Adipose tissue (tissue), 3 donors: Measurements from ENCODE around the gene RND1. TPM values are rescaled to one million over a fixed set of nuclear protein-coding genes. Genes with fewer than 3 reads are reported as not detected.

Experiments
- H3K27ac ChIP-seq: one replicate; pipeline ENCODE4 v1.5.1; 2013; ENCODE audit warnings: low read depth, low read length
- WGBS, 3 donors: extraction: QIAGEN DNeasy Blood & Tissue Kit; methylation state at CpG; one replicate each; pipeline ENCODE4 v1.1.7; 2013; 5-methylcytosine and 5-hydroxymethylcytosine counted together
- polyA plus RNA-seq, 3 donors: library from polyadenylated mRNA; stranded (reverse); fragments of 200-250 nt; gene quantifications; one replicate each; pipeline ENCODE4 v1.2.3, GENCODE V29; 2013
- donor health status: healthy with polysubstance abuse.
- donor health status: Bipolar disorder and iron deficiency.
- donor health status: healthy.

RND1 gene
- polyA plus RNA-seq, 3 donors = 2.1 to 12.4 (median 9.0) TPM

DNA sequence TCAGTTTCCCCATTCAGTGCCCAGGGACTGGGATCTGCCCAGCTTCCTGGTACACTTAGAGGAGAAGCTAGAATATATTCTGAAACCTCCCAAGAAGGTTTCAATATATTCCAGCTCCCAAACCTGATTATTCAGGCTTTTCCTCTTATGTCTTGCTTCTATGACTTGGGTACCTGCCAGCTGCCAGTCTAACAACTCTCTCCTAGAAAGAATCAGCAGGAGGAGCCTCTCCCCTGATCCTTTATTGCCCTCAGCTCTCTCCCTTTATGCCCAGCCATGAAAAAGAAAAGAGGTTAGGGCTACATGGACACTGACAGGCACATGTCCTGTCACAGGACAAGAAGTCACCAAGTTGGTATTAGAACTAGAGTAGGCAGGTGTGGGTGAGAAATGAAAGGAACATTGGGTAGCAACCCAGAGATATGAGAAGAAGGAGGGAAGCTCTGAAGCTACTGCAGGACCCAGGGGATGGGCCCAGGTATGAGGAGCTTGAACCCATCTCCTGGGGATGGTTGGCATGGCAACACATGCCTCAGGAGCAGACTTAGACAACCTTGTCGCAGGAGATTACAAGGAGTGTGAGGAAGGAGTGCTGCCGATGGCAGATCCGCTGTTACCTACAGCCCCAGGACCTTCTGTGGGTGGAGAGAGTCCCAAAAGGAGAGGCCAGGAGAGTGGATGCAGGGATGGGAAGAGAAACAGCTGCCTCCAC is 49.4 kb downstream of the RND1 start:
- H3K27ac ChIP-seq = no peak overlapping the region
- WGBS, 3 donors = 92 to 97% (median 93%) methylated on average over 3 of the region's 3 CpGs

DNA sequence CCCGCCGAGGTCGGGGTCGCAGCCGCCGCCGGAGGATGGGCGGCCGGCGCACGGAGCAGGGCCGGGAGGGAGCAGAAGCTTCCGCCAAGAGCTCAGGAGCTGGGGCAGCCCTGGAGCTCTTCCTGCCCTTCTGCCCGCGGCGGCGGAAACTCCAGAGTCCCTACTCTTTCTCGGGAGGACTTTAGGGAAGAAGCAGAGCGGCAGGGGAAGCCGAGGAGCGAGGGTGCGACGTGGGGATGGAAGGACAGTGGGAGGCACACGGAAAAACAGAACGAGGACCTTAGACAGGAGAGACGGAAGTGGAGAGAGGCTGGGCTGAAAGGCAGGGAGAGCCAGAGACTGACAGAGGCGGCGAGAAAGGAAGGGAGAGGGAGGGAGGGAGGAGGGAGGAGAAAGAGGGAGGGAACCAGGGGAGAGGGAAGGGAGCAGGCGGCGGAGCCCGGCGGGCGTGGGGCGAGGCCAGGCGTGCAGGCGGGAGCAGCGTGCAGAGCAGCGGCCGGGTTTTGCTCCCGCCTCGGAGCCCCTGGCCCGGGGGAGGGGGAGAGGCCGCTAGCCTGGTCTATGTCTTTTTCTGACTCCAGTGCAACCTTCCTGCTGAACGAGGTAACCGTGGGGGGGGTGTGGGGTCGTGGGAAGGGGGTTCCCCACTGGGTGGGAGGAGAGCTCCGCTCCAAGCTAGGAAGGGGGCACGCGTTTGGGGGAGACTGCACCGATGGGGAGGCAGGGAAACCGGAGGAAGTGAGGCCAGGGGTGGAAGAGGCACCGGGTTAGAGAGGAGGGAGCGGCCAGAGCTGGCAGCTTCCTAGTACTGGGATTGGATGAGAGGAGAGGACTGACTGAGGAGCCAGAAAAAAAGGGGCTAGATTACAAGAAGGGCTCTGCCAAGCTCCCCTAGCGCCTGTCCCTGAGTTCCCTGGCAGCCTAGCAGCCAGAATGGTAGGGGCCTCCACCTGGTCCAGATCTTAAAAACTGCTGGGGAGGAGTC is 50.3 kb downstream of the RND1 start:
- no peak overlapping the region for H3K27ac ChIP-seq
- 1 to 2% (median 1%) methylated on average over 42 to 54 of the region's 54 CpGs for WGBS, 3 donors

DNA sequence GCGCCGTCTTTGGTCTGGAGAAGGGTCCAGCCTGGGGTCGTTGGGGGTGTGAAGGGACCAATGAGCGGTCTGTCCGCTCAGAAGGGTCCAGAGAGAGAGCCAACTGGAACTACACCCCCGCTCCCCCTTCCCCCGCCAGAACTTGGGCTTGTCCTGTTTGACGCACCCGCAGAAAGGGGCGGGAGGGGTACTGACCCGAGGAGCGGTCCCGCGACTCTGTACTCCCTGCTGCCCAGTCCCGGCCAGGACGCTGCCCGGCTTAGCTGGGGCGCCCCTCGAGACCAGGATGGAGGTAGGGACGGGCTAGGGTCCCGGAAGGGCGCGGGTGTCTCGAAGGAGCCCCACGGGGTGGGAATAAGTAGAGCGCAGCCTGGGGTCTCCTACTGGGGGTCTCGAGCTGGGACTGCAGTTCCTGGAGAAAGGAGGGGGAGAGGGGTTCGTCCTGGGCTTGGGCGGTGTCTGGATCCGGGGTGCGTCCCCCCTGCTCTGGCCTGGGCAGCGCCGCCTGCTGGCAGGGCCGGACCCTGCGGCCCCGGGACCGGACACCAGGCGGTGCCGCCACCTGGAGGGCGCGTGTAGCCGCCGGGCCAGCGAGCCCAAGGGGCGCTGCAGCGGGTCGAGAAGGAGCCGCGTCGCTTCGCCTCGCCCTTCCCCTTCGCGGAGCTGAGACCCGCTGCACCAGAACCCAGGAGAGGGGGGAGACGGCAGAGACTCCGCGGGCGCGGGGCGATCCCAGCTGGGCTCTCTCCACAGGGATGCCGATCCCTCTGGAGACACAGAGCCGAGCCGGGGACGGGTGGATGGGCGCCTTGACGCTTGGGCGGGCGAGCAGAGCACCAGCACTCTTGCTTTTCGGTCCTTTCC is 51.2 kb downstream of the RND1 start:
- H3K27ac ChIP-seq = no peak overlapping the region
- WGBS, 3 donors = 0 to 1% (median 0%) methylated on average over 61 to 69 of the region's 70 CpGs

DNA sequence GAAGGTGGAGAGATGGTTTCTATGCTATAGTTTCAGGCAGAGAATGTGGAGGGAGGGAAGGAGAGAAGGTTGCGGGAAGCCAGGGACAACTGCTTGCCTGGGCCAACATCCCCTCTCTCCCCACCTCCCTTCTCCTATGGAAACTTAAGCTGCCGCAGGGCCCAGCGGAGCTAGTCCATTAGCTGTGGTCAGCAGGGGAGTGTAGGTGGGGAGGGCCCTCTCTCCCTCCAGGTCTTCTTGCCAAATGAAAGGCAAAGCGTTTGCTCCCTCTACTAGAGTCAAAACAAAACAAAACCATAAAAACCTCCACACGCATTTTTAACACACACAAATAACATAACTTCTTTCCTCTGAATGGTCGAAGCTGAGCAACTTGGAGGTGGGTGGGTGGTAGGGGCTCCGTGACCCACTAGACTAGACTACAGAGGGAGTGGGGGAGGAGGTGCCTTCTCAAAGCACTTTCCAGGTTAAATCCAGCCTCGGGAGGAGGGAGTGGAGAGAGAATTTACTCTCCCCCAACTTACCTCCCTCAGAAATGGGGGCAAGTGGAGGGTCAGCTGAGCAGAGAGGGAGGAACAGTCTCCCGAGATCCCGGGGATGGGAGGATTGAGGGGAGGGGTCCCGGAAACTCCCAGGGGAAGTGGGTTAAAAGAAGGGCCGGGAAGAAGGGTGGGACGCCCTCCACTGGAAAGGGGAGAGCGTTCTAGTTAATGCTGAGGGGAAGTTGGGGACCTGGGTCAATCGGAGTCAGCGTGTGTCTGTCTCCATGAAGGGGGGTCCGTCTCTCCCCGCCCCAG is 52.0 kb downstream of the RND1 start:
- H3K27ac ChIP-seq = no peak overlapping the region
- 23 to 33% (median 25%) methylated on average over 18 of the region's 18 CpGs for WGBS, 3 donors

DNA sequence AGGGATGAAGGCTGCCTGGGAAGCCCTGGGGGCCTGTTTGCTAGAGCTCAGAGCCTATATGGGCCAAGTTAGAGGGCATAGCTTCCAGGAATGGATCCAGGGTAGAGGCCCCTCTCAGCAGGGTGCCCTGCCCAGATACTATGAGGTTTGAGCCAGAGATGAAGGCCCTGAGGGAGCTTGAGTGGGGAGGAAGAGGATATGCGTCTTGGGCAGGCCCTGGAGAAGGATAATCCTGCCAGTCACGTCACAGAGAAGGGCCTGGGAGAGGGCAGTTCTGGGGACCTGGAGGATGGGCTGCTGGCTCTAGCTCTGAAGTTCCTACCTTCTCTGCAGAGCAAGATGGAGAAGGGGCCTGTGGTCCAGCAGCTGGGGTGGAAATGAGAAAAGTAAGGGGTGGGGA is 53.3 kb downstream of the RND1 start:
- H3K27ac ChIP-seq = no peak overlapping the region
- 58 to 87% (median 60%) methylated on average over 2 of the region's 2 CpGs for WGBS, 3 donors

DNA sequence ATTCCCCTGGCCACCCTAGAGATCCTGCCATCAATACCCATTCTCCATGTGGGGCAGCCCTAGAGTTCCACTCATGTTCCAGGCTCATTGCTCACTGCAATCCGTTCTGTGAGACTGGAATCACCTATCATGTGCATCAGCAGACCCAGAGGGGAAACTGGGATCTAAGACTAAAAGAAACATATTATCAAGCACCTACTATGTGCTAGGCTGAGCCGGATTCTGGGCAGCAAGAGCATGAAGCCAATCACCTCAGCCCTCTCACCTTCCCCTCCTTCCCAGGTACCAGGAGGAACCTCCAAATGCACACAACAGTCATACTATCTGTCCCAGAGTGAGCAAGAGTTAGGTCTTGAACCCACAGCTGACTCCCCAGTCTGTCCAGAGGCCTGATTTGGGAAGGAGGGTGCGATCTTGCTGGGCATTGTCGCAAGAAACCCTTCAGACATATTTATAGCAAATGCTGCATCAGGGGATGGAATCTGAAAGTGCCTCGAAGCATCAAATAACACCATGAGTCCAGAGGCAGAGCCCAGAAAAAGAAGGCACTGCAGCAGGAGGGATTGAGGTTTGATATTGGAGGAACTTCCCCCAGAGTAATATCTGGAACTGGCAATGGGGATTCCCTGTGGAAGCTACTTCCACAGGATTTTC is 54.1 kb downstream of the RND1 start:
- H3K27ac ChIP-seq = no peak overlapping the region
- WGBS, 3 donors = 78 to 88% (median 79%) methylated on average over 5 of the region's 5 CpGs

DNA sequence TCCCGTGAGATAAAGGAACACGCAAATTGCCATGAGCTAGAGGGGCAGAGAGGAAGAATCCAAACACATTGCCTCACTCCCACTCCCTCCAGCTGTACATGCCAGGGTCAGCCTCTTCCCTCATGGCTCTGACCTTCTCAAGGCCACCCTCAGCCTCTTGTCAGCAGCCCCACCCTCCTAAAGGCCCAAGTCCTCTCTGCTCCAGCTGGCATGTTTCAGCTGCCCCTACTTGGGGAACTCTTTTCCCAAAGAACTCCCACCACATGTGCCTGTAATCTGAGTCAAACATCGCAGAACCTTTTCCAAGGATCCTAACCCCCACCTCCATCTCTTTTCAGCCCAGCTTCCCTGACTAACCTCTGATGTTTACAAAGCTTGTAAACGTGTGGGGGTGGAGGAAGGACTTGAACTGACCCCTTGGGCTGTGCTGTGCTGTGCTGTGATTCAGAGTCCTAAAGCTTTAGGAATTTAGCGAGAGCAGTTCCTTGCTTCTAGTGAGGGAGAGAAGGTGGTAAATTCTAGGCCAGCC is 54.7 kb downstream of the RND1 start:
- no peak overlapping the region for H3K27ac ChIP-seq
- WGBS, 3 donors = 47 to 62% (median 48%) methylated on average over 5 of the region's 5 CpGs

DNA sequence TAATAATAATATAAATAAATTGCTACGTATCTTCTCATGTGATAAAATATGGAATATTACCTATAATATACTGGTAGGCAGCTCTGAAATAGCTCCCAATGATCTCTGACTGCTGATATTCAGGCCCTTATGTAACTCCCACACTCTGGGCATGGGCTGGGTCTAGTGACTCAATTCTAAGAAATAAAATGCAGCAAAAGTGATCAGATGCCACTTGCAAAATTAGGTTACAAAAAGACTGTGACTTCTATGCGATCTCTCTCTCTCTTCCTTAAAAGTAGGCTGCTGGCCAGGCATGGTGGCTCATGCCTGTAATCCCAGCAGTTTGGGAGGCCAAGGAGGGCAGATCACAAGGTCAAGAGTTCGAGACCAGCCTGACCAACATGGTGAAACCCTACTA is 57.7 kb downstream of the RND1 start:
- H3K27ac ChIP-seq = no peak overlapping the region
- 89 to 92% (median 91%) methylated on average over 3 of the region's 3 CpGs for WGBS, 3 donors

Other genes with a start within 250 kb of the RND1 start
- 10 to 100 TPM; 14.5 to 20.6 (median 15.0) TPM for gene KANSL2, start 183.6 kb downstream of the RND1 start, polyA plus RNA-seq
- 1 to 10 TPM; 4.6 to 8.0 (median 5.4) TPM for gene CCNT1, start 149.2 kb downstream of the RND1 start, polyA plus RNA-seq
- 10 to 100 TPM; 17.9 to 62.3 (median 28.0) TPM for gene ADCY6, start 76.8 kb downstream of the RND1 start, polyA plus RNA-seq
- gene CACNB3, start 47.4 kb downstream of the RND1 start, polyA plus RNA-seq = 10 to 100 TPM in 1 of 3 donors, 1 to 10 TPM in 2; 3.1 to 16.6 (median 6.9) TPM
- 10 to 100 TPM; 33.2 to 42.7 (median 33.4) TPM for gene DDX23, start 13.7 kb downstream of the RND1 start, polyA plus RNA-seq
- gene FKBP11, start 59.6 kb upstream of the RND1 start, polyA plus RNA-seq = 100 to 1,000 TPM in 1 of 3 donors, 10 to 100 TPM in 2; 30.5 to 156 (median 45.0) TPM
- gene ARF3, start 91.6 kb upstream of the RND1 start, polyA plus RNA-seq = 10 to 100 TPM; 26.8 to 73.8 (median 68.1) TPM
- gene WNT10B, start 105.9 kb upstream of the RND1 start, polyA plus RNA-seq = 1 to 10 TPM in 1 of 3 donors, under 1 TPM in 2; 0.17 to 1.9 (median 0.70) TPM
- not detected for gene WNT1, start 112.5 kb upstream of the RND1 start, polyA plus RNA-seq
- gene DDN, start 133.5 kb upstream of the RND1 start, polyA plus RNA-seq = under 1 TPM in 2 of 3 donors, not detected in 1; 0.10 to 0.12 TPM
- 10 to 100 TPM; 33.6 to 59.4 (median 54.5) TPM for gene PRKAG1, start 152.9 kb upstream of the RND1 start, polyA plus RNA-seq
- 10 to 100 TPM; 12.6 to 41.6 (median 23.4) TPM for gene KMT2D, start 194.9 kb upstream of the RND1 start, polyA plus RNA-seq
- 1 to 10 TPM in 1 of 3 donors, under 1 TPM in 2; 0.53 to 2.6 (median 0.55) TPM for gene RHEBL1, start 204.1 kb upstream of the RND1 start, polyA plus RNA-seq
- 1 to 10 TPM in 2 of 3 donors, under 1 TPM in 1; 0.22 to 1.8 (median 1.5) TPM for gene DHH, start 228.9 kb upstream of the RND1 start, polyA plus RNA-seq
- gene LMBR1L, start 245.0 kb upstream of the RND1 start, polyA plus RNA-seq = 10 to 100 TPM; 22.5 to 38.7 (median 28.2) TPM